HG03103 (cell line): ENCODE measurements around the gene SPR.

Experiments
- ATAC-seq: cut with Tn5 transposase; IDR thresholded peaks from one replicate; pipeline ENCODE4 v1.9.1; 2021; ENCODE audit warnings: low read depth; ENCODE audit not compliant: unreplicated experiment

The SPR gene

DNA sequence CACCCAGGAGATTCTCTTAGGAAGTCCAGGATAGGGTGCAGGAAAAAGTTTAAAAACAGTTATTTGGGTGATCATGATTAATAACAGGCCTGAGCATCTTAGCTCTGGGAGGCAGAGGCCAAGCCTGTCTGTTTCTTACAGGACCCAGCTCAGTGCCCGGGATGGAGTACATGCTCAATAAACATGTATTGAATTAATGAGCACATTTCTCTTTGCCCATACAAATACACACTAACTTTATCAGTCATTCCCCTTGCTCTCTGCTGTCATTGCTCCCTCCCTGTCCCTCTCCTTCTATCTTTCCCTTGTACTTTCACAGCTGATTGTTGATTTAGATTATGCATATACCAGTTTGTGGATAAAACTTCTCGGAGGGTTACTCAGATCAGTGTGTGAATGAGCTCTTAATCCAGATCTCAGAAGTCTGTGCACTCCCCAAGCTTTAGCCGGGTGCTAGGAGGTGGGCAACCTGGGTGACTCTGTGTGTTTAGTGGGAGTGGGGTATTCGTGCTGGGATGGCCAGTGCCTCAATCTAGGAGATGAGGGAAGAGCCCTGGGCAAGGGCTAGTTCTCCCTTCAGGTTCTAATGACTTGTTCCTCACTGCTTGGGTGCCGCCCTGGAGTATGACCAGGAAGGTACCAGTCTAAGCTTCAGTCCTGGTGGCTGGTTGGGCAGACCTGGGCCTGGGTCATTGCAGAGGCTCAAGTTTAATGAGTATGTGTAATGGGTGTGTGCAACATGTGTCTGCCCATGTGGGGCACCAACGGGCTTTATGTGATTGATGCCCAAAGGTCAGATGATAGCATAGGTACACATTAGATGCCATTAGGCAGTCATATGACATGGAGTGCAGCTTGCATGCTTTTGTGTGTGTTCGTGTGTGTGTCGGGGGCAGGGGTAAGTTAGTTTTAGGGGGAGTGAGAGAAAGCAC is 40.7 kb downstream of the SPR start:
- no peak for ATAC-seq

DNA sequence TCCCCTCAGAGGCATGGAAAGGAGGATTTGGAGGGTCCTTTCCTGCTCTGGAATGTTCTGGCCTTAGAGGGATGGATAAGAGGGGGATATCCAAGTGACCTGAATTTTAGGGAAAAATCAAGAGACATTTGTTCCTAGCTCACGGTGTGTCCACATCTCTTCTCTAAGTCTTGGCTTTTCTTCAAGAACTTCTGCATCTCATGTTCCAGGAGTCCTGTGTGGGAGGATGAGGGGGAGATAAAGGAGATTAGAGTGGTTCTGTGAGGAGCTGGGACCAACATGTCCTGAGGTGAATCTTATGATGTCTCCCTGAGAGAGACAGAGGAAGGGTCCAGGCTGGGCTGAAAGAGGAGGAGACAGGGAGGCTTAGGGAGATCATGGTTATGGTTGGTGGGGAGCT is 41.8 kb downstream of the SPR start:
- no peak for ATAC-seq

DNA sequence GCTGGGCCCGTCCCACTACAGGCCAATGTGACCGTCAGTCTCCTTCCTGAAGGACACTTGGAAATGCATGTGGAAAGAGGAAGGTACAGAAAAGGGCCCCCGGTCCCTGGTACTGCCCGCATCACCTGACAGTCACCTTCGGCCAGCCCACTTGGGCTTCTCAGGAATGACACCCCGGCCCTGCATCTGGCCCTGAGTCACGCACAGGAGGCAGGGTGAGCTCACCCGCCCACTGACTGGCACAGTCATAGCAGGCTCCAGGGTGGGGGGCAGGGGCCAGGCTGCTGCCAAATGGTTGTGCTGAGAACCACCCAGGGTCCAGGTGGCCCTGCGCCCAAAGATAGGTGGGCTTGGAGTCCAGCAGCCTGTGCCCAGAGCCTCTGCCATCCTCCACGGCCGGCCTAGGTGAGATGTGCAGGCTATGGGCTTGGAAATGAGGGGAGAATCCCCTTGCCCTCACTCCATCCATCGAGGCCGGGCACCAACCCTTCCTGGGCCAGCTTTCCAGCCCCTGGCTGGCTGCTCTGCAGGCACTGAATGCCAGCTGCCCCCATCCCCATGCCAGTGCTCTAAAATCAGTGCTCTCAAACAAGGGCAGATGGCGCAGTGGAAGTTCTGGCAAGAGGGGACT is 44.2 kb downstream of the SPR start:
- no peak for ATAC-seq

DNA sequence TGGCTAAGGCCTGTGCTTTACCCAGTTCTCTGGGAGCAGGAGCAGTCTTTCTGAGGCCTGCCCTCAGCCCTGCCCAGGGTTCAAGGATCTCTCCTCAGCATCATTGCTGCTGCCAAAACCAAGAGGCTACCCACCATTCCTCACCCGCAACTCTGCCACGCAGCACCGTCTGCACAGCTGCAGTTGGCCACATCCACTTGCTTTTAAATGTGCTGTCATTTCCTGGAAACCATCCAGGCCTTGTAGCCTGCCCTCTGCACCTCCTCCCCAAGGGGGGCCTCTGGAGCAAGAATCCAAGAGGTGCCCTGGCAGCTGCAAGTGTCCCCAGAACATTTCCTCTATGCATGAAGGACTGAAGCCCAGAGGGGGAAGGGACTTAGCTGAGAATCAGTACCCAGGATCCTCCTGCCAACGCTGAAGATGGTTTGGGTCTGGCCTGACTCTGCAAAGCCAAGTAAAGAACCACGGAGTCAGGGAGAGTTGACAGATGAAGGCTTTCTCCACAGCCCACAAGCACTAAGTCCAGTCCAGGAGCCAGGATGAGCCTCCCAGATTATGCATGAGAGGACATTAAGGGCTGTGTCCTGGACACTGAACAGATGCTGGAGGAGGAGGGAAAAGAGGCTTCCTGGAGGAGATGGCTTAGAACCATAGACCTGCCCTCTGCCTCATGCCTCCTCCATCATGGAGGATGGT is 45.0 kb downstream of the SPR start:
- no peak for ATAC-seq

DNA sequence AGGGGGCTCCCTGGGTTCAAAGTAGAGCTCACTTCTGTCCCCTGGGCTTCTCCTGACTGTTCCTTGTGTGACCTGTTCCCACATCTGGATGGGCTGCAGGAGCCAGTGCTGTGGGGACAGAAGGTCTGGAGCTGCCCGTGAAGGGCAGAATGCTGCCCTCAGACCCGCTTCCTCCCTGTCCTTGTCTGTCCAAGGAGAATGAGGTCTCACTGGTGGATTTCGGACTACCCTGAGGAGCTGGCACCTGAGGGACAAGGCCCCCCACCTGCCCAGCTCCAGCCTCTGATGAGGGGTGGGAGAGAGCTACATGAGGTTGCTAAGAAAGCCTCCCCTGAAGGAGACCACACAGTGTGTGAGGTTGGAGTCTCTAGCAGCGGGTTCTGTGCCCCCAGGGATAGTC is 45.6 kb downstream of the SPR start:
- no peak for ATAC-seq

DNA sequence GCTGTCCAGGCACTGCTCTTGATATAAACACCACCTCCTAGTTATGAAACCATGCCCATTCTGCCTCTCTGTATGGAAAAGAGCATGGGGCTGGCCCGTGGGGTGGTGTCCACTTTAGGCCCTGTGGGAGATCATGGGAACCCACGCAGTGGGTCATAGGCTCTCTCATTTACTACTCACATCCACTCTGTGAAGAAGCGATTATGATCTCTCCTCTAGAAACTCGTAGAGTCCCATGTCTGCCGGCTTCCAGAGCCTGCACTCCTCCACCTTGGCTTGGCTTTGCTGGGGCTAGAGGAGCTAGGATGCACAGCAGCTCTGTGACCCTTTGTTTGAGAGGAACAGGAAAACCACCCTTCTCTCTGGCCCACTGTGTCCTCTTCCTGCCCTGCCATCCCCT is 46.0 kb downstream of the SPR start:
- no peak for ATAC-seq

DNA sequence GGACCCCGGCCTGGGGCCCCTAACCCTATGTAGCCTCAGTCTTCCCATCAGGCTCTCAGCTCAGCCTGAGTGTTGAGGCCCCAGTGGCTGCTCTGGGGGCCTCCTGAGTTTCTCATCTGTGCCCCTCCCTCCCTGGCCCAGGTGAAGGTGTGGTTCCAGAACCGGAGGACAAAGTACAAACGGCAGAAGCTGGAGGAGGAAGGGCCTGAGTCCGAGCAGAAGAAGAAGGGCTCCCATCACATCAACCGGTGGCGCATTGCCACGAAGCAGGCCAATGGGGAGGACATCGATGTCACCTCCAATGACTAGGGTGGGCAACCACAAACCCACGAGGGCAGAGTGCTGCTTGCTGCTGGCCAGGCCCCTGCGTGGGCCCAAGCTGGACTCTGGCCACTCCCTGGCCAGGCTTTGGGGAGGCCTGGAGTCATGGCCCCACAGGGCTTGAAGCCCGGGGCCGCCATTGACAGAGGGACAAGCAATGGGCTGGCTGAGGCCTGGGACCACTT is 46.5 kb downstream of the SPR start:
- ATAC-seq, result no peak

DNA sequence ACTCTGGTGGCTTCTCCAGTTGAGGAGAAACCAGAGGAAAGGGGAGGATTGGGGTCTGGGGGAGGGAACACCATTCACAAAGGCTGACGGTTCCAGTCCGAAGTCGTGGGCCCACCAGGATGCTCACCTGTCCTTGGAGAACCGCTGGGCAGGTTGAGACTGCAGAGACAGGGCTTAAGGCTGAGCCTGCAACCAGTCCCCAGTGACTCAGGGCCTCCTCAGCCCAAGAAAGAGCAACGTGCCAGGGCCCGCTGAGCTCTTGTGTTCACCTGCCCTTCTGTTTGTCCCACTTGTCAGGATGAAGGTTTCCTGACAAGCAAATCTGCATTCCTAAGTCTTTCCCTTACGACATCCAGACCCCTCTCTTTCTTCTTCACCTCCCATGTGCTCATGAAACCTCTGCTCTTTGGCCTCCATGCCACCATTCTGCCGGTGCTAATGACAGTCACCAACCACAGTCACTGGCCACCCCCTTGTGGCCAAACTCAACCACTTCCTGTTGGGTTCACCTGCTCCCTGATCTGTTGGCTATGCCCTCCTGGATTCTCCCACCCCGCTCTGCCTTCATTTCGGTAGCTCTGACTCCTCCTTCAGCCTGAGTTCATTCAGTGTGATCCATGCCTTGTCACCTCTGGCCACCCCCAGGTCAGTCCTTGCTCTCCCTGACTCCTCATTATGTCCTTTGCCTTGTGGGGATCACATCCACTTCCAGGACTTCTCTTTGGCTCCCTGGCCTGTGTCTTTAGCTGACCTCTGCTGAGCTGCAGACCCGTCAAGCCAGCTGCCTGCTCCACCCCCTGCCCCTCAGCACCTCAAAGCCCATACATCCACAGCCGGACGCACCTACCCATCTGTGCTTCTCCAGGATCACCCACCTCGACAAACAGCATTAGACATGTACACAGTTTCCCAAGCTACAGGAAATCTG is 47.7 kb downstream of the SPR start:
- no peak for ATAC-seq

DNA sequence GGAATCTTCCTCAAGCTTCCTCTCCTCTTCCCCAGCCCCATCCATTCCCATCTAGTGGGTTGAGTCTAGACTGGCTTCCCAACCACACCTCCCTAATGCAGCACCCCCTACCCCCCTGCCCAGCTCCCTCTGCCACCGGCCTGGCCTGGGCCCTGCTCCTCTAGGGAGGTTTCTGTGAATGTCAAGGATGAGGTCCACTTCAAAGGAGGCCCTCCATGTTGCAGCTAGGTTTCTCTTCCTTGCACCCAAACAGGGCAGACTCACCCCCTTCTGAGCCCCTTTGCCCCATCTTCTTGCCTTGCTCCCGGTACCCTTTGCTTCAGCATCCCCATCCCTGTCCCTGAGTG is 48.4 kb downstream of the SPR start:
- no peak for ATAC-seq

DNA sequence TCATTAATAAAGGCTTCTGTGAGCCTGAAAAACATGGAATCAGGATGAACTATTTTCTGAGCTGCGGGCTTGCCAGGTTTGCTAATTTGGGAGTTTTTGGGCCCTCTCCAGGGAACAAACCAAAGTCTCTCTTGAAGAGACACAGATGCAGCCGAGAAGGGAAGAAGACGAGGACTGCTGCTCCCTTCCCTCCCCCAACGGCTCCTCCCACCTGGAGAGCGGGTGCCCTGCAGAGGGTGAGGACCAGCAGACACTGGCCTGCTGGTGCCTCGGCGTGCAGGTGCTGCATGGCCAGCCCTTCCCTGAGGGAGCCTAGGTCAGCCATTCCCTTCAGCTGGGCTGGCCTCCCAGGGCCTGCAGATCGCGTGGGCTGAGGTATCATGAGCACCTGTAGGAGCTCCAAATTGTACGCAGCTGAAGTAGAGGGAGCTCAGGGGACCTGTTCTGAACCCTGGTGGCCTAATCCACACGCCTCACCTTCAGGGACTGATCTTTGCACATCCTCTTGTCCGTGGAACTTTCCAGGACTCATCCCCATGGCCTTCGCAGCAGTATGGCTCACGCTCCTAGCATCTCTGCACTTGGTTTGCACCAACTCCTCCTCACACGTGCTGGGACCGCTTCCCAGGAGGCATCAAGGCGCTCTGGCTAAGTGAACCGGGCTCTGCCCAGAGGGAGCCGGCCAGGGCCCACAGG is 49.6 kb downstream of the SPR start:
- no peak for ATAC-seq

DNA sequence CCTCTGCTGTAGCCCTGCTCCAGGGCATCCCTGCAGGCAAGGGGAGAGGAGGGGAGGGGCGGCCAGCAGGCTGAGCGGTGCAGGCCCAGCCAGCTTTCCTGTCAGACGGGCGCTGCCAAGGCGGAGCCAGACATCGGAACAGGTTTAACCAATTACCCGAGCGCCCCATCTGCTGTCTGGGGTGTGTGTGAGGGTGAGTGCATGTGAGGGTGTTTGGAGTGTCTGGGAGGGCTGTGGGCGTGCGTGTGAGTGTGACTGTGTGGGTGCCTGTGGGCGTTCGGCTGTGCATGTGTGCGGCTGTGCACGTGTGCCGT is 50.1 kb downstream of the SPR start:
- no peak for ATAC-seq

DNA sequence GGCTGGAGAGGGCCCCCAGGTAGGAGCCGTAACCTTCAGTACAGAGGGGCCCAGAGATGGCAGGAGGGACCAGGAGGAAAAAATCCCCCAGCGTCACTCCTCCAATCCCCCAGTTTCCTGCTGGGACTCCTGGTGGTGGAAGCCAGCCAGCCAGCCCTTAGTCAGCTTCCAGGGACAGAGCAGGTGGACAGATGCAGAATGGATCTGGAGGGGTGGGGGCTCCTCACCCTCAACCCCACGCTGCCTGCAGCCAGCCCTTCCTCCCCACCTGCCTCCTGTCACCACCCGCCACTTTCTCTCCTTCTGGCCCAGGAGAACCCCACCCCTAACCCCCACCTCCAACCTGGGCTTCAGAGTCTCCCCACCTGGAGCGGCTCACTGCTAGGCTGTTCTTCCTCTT is 51.2 kb downstream of the SPR start:
- no peak for ATAC-seq

DNA sequence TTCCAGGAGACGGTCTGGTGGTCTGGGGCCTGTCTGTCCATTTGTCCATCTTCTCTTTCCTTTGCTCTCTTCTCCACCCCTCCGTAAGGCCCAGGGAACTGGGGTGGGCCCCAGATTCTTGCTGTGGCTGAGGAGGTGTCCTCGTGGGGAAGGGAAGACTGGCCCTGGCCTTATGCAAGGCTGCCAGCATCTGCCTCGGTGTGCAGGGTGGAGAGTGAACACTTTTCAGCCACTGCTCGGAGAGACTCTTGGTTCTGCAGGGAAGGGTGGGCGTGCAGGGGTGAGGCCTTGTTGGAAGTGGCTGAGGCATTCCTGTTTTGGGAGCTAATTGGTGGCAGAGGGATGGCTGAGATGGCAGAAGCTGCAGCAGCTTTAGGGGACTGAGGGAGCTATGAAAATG is 53.2 kb downstream of the SPR start:
- no peak for ATAC-seq

DNA sequence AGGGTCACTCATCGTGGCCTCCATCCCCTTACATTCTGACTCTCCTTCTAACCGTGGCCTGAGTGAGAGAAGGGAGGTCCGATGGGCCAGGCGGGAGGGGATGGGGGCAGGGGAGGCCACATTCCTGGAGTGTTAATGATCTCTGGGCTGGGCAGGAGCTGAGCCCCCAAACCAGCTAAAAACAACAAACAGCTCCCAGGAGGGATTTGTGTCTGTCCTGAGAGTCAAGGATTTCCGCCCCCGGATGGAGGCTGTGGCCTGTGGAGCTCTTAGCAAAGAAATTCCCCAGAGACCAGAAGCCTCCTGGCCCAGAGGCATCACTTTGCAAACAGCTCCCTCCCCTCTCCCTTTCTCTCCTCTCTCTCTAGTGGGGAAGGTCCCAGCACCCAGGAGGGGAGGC is 53.6 kb downstream of the SPR start:
- no peak for ATAC-seq
